ENCODE measurements around the gene CDH23.

DNA sequence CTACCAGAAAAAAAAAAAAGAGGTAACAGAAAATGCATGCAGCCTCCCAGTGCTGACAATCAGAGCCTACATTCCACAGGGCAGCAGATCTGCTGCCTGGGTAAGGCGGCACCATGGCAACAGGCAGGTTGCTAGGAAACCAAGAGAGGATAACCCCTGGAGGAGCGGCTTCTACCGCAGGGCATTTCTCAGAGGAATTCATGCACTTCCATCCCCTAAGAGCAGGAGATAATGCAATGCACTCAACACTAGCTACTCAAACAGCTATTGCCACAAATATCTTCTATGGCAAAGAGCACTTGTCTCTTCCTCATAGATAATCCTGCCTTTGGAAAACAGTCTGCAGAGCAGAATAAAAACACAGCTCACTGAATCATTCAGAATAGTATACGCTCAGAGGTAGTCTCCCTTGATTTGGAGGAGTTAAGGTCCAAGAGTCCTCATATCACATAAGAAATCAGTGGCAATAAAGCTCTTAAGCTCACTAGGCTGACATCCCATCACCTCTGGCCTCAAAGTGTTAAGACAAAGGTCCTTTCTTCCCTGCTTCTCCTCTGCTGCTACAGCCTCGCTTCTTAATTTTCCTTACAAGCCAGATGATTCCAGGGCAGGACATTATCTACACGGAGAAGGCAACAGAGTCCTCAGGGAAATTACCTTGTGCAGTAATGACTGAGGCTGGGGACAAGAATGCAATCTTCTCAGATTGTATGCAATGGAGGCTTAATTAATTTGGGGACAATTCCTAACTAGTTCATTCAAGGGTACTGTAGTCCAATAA lies 443.6 kb downstream of the CDH23 start:
- TF ChIP-seq EZH2 (IDR thresholded peaks at IDR 0.05; ENCODE audit: low read length, missing control alignments): no peak
- TF ChIP-seq, protein P1, sequence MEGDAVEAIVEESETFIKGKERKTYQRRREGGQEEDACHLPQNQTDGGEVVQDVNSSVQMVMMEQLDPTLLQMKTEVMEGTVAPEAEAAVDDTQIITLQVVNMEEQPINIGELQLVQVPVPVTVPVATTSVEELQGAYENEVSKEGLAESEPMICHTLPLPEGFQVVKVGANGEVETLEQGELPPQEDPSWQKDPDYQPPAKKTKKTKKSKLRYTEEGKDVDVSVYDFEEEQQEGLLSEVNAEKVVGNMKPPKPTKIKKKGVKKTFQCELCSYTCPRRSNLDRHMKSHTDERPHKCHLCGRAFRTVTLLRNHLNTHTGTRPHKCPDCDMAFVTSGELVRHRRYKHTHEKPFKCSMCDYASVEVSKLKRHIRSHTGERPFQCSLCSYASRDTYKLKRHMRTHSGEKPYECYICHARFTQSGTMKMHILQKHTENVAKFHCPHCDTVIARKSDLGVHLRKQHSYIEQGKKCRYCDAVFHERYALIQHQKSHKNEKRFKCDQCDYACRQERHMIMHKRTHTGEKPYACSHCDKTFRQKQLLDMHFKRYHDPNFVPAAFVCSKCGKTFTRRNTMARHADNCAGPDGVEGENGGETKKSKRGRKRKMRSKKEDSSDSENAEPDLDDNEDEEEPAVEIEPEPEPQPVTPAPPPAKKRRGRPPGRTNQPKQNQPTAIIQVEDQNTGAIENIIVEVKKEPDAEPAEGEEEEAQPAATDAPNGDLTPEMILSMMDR (conservative IDR thresholded peaks at IDR 0.05 in 1 of 2, IDR thresholded peaks at IDR 0.05 in 1 of 2; ENCODE audit: low read depth in 1 of 2, low read length in 2 of 2): no peak

All from fibroblast of lung (primary cell).